ENCODE results near the gene ZNF507. TPM values are rescaled to one million over a fixed set of nuclear protein-coding genes. Genes with fewer than 3 reads are reported as not detected.

The ZNF507 gene
- total RNA-seq, 1 donor: 15.9 TPM

- peak; percentile 29 for TF ChIP-seq CTCF (IDR thresholded peaks at IDR 0.05; ENCODE audit: insufficient read depth, low read length)
- no peak for DNase-seq (ENCODE audit: low read depth)
- no peak overlapping the region for H3K4me3 ChIP-seq (ENCODE audit: low read depth, low read length)
Measured at GRCh38 chr19:32357720-32358119, 12.3 kb downstream of the ZNF507 start.

GRCh38 chr19:32358321-32358720, 12.9 kb downstream of the ZNF507 start:
- no peak overlapping the region for H3K4me3 ChIP-seq (ENCODE audit: low read depth, low read length)
- TF ChIP-seq CTCF (IDR thresholded peaks at IDR 0.05; ENCODE audit: insufficient read depth, low read length): no peak
- DNase-seq (ENCODE audit: low read depth): no peak

GRCh38 chr19:32359581-32359980, 14.2 kb downstream of the ZNF507 start:
- TF ChIP-seq CTCF (IDR thresholded peaks at IDR 0.05; ENCODE audit: insufficient read depth, low read length): no peak
- H3K4me3 ChIP-seq (ENCODE audit: low read depth, low read length): no peak overlapping the region
- no peak for DNase-seq (ENCODE audit: low read depth)

- no peak overlapping the region for H3K4me3 ChIP-seq (ENCODE audit: low read depth, low read length)
- TF ChIP-seq CTCF (IDR thresholded peaks at IDR 0.05; ENCODE audit: insufficient read depth, low read length): no peak
- DNase-seq (ENCODE audit: low read depth): no peak
Measured at GRCh38 chr19:32361574-32362317, 16.3 kb downstream of the ZNF507 start.

- DNase-seq (ENCODE audit: low read depth): no peak
- no peak overlapping the region for H3K4me3 ChIP-seq (ENCODE audit: low read depth, low read length)
- TF ChIP-seq CTCF (IDR thresholded peaks at IDR 0.05; ENCODE audit: insufficient read depth, low read length): no peak
Measured at GRCh38 chr19:32362318-32362691, 16.9 kb downstream of the ZNF507 start.

- H3K4me3 ChIP-seq (ENCODE audit: low read depth, low read length): no peak overlapping the region
- TF ChIP-seq CTCF (IDR thresholded peaks at IDR 0.05; ENCODE audit: insufficient read depth, low read length): no peak
- DNase-seq (ENCODE audit: low read depth): no peak
Measured at GRCh38 chr19:32363175-32363574, 17.8 kb downstream of the ZNF507 start.

- TF ChIP-seq CTCF (IDR thresholded peaks at IDR 0.05; ENCODE audit: insufficient read depth, low read length): no peak
- DNase-seq (ENCODE audit: low read depth): no peak
Measured at GRCh38 chr19:32363632-32364031, 18.2 kb downstream of the ZNF507 start.

More at GRCh38 chr19:32363632-32364031, 18.2 kb downstream of the ZNF507 start:
- H3K4me3 ChIP-seq (ENCODE audit: low read depth, low read length): no peak overlapping the region
